ENCODE data around the gene CUL4A.

The CUL4A gene

GRCh38 chr13:113179374-113180230 lies 29.8 kb upstream of the CUL4A start:
- in situ Hi-C loops (cut with MboI; ENCODE audit: low sequenced_read_pairs) = no loop called here

- in situ Hi-C loops (cut with MboI; ENCODE audit: low sequenced_read_pairs) = no loop called here
Measured at GRCh38 chr13:113182046-113182445, 27.4 kb upstream of the CUL4A start.

GRCh38 chr13:113183450-113184129 lies 25.8 kb upstream of the CUL4A start:
- in situ Hi-C loops (cut with MboI; ENCODE audit: low sequenced_read_pairs) = no loop called here

GRCh38 chr13:113184568-113185440 lies 24.6 kb upstream of the CUL4A start:
- in situ Hi-C loops (cut with MboI; ENCODE audit: low sequenced_read_pairs) = no loop called here

GRCh38 chr13:113186061-113186900 lies 23.1 kb upstream of the CUL4A start:
- in situ Hi-C loops (cut with MboI; ENCODE audit: low sequenced_read_pairs) = no loop called here

GRCh38 chr13:113187263-113187669 lies 22.1 kb upstream of the CUL4A start:
- in situ Hi-C loops (cut with MboI; ENCODE audit: low sequenced_read_pairs) = no loop called here

GRCh38 chr13:113187883-113188665 lies 21.3 kb upstream of the CUL4A start:
- in situ Hi-C loops (cut with MboI; ENCODE audit: low sequenced_read_pairs) = no loop called here

GRCh38 chr13:113190181-113190580 lies 19.2 kb upstream of the CUL4A start:
- in situ Hi-C loops (cut with MboI; ENCODE audit: low sequenced_read_pairs) = no loop called here

GRCh38 chr13:113192279-113192678 lies 17.1 kb upstream of the CUL4A start:
- in situ Hi-C loops (cut with MboI; ENCODE audit: low sequenced_read_pairs) = no loop called here

- in situ Hi-C loops (cut with MboI; ENCODE audit: low sequenced_read_pairs) = no loop called here
Measured at GRCh38 chr13:113192902-113193301, 16.5 kb upstream of the CUL4A start.

- in situ Hi-C loops (cut with MboI; ENCODE audit: low sequenced_read_pairs) = no loop called here
Measured at GRCh38 chr13:113195360-113195759, 14.1 kb upstream of the CUL4A start.

GRCh38 chr13:113196970-113197737 lies 12.3 kb upstream of the CUL4A start:
- in situ Hi-C loops (cut with MboI; ENCODE audit: low sequenced_read_pairs) = no loop called here

GRCh38 chr13:113201815-113202214 lies 7.6 kb upstream of the CUL4A start:
- in situ Hi-C loops (cut with MboI; ENCODE audit: low sequenced_read_pairs) = no loop called here

- in situ Hi-C loops (cut with MboI; ENCODE audit: low sequenced_read_pairs) = no loop called here
Measured at GRCh38 chr13:113202912-113203311, 6.5 kb upstream of the CUL4A start.

GRCh38 chr13:113203507-113204377 lies 5.7 kb upstream of the CUL4A start:
- in situ Hi-C loops (cut with MboI; ENCODE audit: low sequenced_read_pairs) = no loop called here

GRCh38 chr13:113204378-113204734 lies 5.1 kb upstream of the CUL4A start:
- in situ Hi-C loops (cut with MboI; ENCODE audit: low sequenced_read_pairs) = no loop called here

- in situ Hi-C loops (cut with MboI; ENCODE audit: low sequenced_read_pairs) = no loop called here
Measured at GRCh38 chr13:113205428-113205931, 3.9 kb upstream of the CUL4A start.

GRCh38 chr13:113207460-113207859 lies 2.0 kb upstream of the CUL4A start:
- in situ Hi-C loops (cut with MboI; ENCODE audit: low sequenced_read_pairs) = no loop called here

Measured in hTERT RPE-1 (cell line).